Tongue (tissue), 2 donors: ENCODE data around the gene LRRC8C. TPM values are rescaled to one million over a fixed set of nuclear protein-coding genes. Genes with fewer than 3 reads are reported as not detected.

Experiments used
- DNase-seq: peaks from one replicate; pipeline ENCODE4 v3.0.0-alpha.2; 2015
- total RNA-seq: library from RNA; depleted of rRNA; stranded (reverse); fragments of >200 nt; gene quantifications from one replicate; pipeline ENCODE4 v1.2.3, GENCODE V29; 2014

Gene LRRC8C
- total RNA-seq, 1 donor from 2014 or later, result 12.1 TPM

- no peak for DNase-seq
Measured at GRCh38 chr1:89732643-89733222, 99.8 kb downstream of the LRRC8C start.

- no peak for DNase-seq
Measured at GRCh38 chr1:89733748-89734147, 100.8 kb downstream of the LRRC8C start.

GRCh38 chr1:89734442-89734841 is 101.5 kb downstream of the LRRC8C start:
- DNase-seq, result no peak

- no peak for DNase-seq
Measured at GRCh38 chr1:89735479-89735878, 102.6 kb downstream of the LRRC8C start.

GRCh38 chr1:89736937-89737733 is 104.2 kb downstream of the LRRC8C start:
- no peak for DNase-seq

GRCh38 chr1:89737985-89738510 is 105.1 kb downstream of the LRRC8C start:
- no peak for DNase-seq

GRCh38 chr1:89739013-89739843 is 106.3 kb downstream of the LRRC8C start:
- DNase-seq, result no peak

- no peak for DNase-seq
Measured at GRCh38 chr1:89739844-89740216, 106.9 kb downstream of the LRRC8C start.

- DNase-seq, result no peak
Measured at GRCh38 chr1:89743788-89744187, 110.9 kb downstream of the LRRC8C start.

GRCh38 chr1:89746424-89747149 is 113.7 kb downstream of the LRRC8C start:
- DNase-seq, result no peak

- DNase-seq, result no peak
Measured at GRCh38 chr1:89753761-89754160, 120.8 kb downstream of the LRRC8C start.

- no peak for DNase-seq
Measured at GRCh38 chr1:89754518-89754917, 121.6 kb downstream of the LRRC8C start.

- no peak for DNase-seq
Measured at GRCh38 chr1:89755591-89755990, 122.7 kb downstream of the LRRC8C start.

- no peak for DNase-seq
Measured at GRCh38 chr1:89757532-89757931, 124.6 kb downstream of the LRRC8C start.

GRCh38 chr1:89758156-89758555 is 125.2 kb downstream of the LRRC8C start:
- peak; percentile 54 for DNase-seq

GRCh38 chr1:89759036-89759435 is 126.1 kb downstream of the LRRC8C start:
- DNase-seq, result no peak

- no peak for DNase-seq
Measured at GRCh38 chr1:89760496-89760895, 127.6 kb downstream of the LRRC8C start.

GRCh38 chr1:89761338-89761737 is 128.4 kb downstream of the LRRC8C start:
- DNase-seq, result no peak

- no peak for DNase-seq
Measured at GRCh38 chr1:89761901-89762300, 129.0 kb downstream of the LRRC8C start.

GRCh38 chr1:89762386-89762778 is 129.5 kb downstream of the LRRC8C start:
- no peak for DNase-seq

GRCh38 chr1:89762779-89763648 is 130.1 kb downstream of the LRRC8C start:
- DNase-seq, result peak; percentile 93
